Measurements from ENCODE around the gene NFIB.

- TF ChIP-seq ZNF274 (IDR thresholded peaks at IDR 0.05; ENCODE audit: low read depth, low read length) (no peak), YY1 (IDR thresholded peaks at IDR 0.05; ENCODE audit: insufficient read depth, insufficient read length) (no peak)
Measured at GRCh38 chr9:14165376-14166035, 148.4 kb downstream of the NFIB start.

Measured in NT2/D1 (cell line).